HL-60/S4 treated with phorbol 12-myristate 13-acetate at 8.2 ng/mL for 4 days and 3 days (cell line): ENCODE data around the gene VWA3A.
"Not testable (repeated sequence)": the region's sequence is repeated elsewhere in the genome, so short reads cannot be mapped to it uniquely, and the experiment has no call there.

Source experiments
- in situ Hi-C: fragments of 300-500 bp; cut with MboI; formaldehyde crosslinking; loops from 2 replicates; pipeline ENCODE4 v1.15.0; 2022; ENCODE audit warnings: low sequenced_read_pairs

Gene VWA3A

GRCh38 chr16:22092143-22092933 is at the start of gene VWA3A:
Gene VWA3A (plus strand): TSS chr16:22092541. CDS start chr16:22092638, 97 bp downstream.
- in situ Hi-C loops = no loop called here

GRCh38 chr16:22043882-22044281 is 48.5 kb upstream of the VWA3A start:
- in situ Hi-C loops = not testable (repeated sequence)

GRCh38 chr16:22045888-22046287 is 46.5 kb upstream of the VWA3A start:
- in situ Hi-C loops = not testable (repeated sequence)

GRCh38 chr16:22050963-22051362 is 41.4 kb upstream of the VWA3A start:
- in situ Hi-C loops = no loop called here

- in situ Hi-C loops = no loop called here
Measured at GRCh38 chr16:22052980-22053379, 39.4 kb upstream of the VWA3A start.

GRCh38 chr16:22053921-22054341 is 38.4 kb upstream of the VWA3A start:
- in situ Hi-C loops = no loop called here

- in situ Hi-C loops = no loop called here
Measured at GRCh38 chr16:22054847-22055590, 37.3 kb upstream of the VWA3A start.

GRCh38 chr16:22055881-22056280 is 36.5 kb upstream of the VWA3A start:
- in situ Hi-C loops = no loop called here

GRCh38 chr16:22063888-22064467 is 28.4 kb upstream of the VWA3A start:
- in situ Hi-C loops = no loop called here

- in situ Hi-C loops = no loop called here
Measured at GRCh38 chr16:22065252-22065651, 27.1 kb upstream of the VWA3A start.

- in situ Hi-C loops = no loop called here
Measured at GRCh38 chr16:22070361-22071330, 21.7 kb upstream of the VWA3A start.

- in situ Hi-C loops = no loop called here
Measured at GRCh38 chr16:22071331-22071910, 20.9 kb upstream of the VWA3A start.

GRCh38 chr16:22073350-22073749 is 19.0 kb upstream of the VWA3A start:
- in situ Hi-C loops = no loop called here

GRCh38 chr16:22075043-22075757 is 17.1 kb upstream of the VWA3A start:
- in situ Hi-C loops = no loop called here

GRCh38 chr16:22075776-22076175 is 16.6 kb upstream of the VWA3A start:
- in situ Hi-C loops = no loop called here

- in situ Hi-C loops = no loop called here
Measured at GRCh38 chr16:22077700-22078313, 14.5 kb upstream of the VWA3A start.

- in situ Hi-C loops = no loop called here
Measured at GRCh38 chr16:22078656-22079055, 13.7 kb upstream of the VWA3A start.

- in situ Hi-C loops = no loop called here
Measured at GRCh38 chr16:22081050-22081449, 11.3 kb upstream of the VWA3A start.

GRCh38 chr16:22086440-22086839 is 5.9 kb upstream of the VWA3A start:
- in situ Hi-C loops = no loop called here
